ENCODE data around the gene OSBPL3.
"Not testable (repeated sequence)": the region's sequence is repeated elsewhere in the genome, so short reads cannot be mapped to it uniquely, and the experiment has no call there.

Gene OSBPL3

DNA sequence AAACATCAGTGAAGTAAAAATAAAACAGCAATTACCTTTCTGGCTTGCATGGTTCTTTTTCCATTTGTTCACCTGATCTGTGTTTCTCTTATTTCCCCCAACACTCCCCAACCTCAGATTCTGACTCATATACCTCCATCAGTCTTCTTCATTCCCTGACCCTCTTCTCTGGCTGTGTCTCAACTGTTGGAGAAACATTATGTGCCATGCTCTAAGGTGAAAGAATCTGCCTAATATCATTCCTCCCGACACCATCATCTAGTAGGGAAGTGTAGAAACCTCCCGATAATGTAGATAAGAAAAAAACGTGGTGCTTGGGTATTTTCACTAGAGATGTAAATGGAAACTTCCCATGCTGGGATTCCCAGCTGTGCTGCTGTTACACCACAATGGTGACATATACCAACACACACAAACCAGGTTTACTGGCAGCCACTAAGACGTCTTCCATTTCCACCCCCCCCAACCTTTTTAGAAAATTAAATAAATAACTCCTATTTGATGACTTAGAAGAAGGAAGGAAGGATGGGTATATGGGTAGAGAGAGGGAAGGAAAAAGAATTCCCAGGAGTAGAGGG is 63.4 kb downstream of the OSBPL3 start:
- FAIRE-seq = no peak

DNA sequence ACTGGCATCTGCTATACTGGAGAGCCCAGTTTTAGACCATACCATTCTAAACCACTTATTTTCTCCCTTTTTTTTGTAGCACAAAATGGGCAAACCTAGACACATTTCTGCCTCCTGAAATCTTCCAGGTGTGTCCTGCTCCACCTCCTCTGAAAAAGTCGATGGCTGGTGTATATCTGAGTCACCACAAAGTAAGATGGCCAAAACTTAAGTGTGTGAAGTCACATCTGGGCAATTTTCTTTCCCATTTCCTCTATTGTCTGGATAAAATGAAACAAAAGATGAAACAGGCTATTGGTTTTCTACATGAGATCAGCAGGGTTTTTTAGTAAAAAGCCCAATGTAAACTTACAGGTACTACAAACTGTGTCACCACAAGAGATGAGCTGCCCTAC is 65.5 kb downstream of the OSBPL3 start:
- no peak for FAIRE-seq

DNA sequence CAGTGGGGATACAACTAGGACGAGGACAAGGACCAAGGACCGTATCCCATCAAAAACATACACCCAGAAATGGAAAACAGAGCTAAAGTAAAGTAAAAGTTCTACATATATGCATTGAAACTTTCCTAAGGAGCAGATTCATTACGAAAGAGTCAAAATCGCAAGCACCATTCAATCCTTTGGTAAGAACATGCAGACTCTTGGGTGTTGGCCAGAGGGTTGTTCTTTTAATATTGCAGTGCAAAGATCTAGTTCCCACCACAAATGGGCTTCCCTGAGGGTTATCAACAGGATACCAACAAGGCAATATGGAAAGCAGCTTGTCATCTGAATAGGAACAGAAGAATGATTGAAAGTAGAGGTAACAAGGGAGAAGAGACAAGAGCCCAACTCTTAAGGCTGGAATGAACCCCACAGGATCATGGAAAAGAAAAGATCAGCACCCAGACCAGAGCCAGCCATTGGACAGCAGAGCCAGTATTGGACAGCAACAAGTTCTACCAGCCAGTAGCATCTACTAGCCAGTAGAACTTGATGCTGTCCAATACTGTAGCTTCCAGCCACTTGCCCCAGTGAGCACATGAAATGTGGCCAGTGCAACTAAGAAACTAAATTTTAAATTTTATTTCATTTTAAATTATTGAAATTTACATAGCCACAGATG is 66.0 kb downstream of the OSBPL3 start:
- FAIRE-seq = no peak

DNA sequence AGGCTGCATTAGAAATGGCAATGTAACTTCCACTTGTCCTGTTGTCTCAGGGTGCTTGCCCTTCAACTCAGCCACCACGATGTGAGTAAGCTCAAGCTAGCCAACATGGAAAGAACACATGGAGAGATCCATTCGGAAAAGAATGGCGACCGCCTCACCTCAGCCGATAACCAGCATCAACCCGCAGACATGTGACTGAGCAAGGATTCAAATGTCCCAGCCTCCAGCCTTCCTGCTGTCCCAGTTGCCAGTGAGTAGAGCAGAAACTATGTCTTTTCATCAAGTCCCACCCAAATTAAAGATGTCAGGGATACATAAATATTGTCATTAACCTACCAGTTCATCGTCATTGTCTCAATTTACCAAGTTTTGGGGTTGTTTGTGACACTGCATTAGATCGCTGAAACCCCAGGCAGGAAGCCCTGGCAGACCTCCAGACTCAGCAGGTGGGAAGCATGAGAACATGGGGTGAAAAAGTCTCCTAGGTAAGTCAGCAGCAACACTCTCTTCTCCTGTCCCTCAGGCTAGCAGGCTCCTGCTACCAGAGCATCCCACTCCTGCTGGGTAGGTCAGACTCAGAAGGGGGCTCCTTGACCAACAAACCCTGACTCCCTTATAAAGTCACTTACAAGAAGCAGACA is 67.0 kb downstream of the OSBPL3 start:
- no peak for FAIRE-seq

DNA sequence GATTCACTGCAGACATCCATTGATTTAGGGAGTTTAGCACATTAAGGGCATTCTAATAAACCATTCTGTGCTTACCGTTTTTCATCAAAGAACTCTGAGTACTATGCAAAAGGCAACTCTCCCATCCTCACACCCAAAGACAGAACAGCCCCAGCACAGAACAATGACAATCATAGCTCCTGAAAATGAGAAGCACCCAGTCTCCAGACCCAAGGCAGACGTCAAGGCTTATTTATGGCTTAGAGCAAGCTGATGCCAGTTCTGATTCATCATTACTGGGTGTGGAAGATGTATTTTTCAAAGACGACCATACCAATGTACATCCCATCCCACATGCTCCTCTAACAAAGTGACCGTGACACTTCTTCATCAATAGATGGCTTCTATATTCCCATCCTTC is 67.6 kb downstream of the OSBPL3 start:
- FAIRE-seq = no peak

DNA sequence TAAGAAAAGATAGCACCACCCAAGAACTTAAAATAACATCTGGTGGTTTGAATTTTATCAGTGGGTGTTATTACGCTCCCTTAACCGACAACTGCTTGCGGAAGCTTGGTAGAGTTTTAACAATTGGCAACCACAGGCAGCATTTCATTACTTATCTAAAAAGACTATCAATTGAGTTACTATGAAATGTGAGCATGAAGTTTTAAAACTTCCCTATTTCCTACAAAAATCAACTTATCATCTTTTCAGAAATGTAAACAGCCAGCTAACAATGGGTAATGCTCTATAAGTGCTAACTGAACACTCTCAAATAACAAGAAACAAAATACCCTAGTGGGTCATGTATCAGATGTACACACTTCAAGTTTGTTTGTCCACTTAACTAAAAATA is 68.8 kb downstream of the OSBPL3 start:
- FAIRE-seq = no peak

DNA sequence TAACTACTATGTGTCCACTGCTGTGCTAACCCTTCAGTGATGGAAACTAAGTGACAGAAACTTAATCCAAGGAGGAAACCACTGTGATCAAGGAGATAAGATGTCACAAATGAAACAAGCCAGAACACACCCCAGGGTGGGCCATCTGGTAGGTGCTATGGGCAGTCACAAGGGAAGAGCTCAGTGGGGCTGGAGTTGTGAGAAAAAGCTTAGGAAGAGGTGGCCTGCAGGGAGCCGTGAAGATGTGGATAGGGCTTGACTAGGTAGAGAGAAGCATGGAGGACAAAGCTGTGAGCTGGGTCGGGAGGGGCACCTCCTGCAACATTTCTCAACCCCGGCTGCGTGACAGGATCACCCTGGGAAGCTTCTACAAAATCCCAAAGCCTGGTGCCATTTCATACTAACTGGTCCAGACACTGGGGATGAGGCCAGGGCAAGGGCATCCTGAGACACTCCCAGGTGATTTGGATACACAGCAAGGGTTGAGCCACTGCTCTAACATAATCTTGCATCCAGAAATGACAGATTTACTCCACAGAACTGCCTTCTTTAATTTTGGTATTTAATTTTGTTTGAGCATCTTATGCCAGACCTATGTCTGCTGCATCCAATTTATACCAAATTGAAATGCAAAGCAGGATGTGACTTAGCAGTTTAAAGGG is 69.3 kb downstream of the OSBPL3 start:
- no peak for FAIRE-seq

DNA sequence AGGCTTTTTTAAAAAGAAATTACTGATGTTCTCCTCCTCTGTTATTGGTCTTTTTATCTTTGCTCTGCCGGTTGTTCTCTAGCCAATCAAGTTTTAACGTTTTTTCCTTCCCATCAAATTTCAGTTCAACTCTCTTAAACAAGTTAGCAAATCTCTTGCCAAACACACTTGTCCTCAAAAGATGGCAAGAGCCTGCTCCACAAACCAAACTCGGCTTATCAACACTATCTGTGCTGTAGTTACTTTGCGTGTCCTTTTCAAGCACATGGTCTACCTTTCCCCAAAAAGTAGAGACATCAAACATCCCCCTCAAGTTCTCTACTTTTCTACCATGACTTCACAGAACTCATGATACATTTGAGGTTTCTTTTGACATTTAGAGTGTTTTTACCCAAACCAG is 71.3 kb downstream of the OSBPL3 start:
- no peak for FAIRE-seq

DNA sequence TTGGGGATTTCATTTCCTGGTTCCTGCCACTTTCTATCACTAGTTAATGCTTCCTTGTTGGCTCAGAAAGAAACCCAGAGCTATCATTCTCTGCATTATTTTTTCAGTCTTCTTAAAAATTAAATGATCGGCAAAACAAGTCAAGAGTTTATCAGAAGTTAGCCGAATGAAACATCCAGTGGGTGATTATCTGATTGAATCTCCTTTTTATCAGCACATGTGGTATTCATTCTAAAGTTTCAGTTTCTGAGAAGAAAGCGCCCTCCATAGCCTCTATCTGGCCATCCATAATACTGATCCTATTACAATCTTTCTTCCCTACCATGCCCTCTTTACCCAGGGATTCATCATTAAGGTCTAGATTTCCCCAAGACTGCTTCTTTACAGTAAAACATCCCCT is 71.8 kb downstream of the OSBPL3 start:
- FAIRE-seq = no peak

DNA sequence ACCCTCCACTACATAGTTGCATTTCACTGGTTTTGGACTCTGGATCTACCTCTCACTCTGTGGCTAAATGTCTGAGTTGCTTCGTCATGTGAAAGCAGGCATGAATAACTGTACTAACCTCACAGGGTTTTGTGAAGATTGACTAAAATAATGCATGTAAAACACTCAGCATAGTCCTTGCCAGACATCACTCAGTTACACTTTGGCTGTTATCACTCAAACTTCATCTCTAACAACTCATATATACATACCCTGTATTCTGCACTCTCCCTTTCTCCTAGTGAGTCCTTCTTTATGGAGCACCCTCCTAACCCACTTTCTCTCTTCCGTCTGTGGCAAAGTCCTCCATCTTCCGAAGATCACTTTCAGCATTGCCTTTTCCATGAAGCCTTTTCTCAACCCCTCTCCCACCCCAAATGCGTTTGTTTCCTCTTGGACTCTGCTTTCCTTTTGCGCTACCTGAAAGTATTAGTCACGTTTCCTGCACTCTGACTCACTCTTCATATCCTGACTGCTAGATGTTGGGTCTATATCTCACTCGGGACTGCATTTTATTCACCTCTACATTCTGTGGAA is 72.6 kb downstream of the OSBPL3 start:
- FAIRE-seq = no peak

DNA sequence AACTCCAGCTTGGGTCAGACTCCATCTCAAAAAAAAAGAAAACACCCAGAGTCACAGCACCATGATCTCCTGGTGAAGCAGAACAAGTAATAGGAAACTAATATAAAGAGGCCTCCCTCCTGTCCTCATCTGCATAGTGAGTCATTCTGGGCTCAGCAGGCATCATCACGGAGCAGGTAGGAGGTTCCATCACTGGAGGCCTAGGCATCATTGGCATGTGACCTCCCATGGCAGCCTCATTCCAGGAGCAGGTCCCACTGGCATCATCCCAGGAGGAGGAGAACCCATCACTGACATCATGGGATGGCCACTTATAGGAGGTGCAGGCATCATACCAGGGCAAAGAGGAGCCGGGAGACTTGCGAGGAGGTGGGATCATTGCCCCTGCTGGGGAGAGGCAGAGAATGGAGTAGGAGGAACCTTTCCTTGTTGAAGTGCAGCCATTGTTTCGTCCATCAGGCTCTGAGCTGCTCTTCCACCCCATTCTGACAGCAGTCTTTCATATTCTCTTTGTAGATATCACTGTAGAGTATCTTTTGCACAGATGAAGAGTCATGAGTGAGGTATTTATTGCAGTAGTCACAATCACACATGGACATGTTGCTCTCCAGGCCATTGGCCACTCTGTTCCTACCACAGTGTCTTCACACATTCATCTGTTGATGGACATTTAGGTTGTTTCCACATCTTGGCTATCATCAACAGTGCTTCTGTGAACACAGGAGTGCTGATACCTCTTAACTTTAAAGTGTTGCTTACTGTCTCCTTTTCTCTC is 73.8 kb downstream of the OSBPL3 start:
- no peak for FAIRE-seq

DNA sequence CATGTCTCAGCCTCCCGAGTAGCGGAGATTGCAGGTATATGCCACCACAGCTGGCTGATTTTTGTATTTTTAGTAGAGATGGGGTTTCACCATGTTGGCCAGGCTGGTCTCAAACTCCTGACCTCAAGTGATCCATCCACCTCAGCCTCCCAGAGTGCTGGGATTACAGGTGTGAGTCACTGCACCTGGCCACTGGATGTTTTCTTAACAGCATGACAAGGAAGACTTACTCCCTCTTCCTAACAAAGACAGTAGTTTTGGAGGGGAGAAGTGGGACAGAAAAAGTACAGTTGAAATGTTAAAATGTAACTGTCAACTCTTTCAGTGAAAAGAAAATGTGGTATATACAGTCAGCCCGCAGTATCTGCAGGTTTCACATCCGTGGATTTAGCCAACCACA is 76.0 kb downstream of the OSBPL3 start:
- FAIRE-seq = not testable (repeated sequence)

DNA sequence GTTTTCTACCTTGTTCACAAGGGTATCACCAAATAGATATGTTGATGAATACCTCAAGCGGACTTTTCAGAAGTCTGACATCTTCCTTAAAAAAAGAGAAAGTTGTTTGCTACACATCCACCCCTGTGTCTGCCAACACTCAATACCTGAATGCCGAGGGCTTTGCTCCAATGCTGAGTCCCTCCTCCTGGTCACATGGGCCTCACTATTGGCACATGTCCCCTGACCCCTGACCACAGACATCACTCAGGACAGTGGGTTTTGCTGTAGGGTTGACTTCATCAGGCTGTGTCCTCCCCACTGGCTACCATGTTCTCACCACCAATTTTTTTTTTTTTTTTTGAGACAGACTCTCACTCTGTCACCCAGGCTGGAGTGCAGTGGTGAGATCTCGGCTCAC is 76.4 kb downstream of the OSBPL3 start:
- no peak for FAIRE-seq

DNA sequence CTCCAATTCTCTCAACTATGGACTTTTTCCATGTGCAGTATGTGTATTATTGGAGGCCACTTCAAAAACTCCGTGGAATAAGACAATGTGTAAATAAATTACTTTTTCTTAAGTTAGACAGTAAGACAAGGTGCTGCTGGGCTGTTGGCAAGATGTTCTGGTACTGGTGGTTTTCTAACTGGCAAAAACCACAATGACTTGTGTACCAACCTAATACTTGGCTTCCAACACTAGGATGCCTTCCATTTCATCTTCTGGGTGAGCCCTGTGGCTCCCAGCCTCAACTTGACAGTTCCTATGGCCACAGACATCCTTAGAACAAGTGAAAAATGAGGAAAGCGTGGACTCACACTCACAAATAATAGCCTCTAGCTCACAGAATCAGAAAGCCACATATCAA is 77.0 kb downstream of the OSBPL3 start:
- no peak for FAIRE-seq

DNA sequence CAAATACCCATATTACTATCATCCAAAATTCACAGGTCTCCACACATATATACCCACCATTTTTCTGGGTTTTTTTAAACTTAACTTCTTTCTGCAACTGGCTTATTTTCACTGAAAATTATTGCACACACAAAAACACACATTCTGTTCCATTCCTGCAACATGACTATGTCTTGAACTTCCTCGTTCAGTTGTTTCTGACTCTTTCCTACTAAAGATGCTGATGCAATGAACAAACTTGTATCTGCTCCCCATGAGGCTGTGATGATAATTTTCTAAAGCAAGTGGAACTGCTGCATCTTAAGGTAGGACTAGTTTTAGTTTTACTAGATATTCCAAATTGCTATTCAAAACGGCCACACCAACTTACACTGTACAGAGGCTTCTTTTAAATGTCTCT is 77.7 kb downstream of the OSBPL3 start:
- FAIRE-seq = no peak

DNA sequence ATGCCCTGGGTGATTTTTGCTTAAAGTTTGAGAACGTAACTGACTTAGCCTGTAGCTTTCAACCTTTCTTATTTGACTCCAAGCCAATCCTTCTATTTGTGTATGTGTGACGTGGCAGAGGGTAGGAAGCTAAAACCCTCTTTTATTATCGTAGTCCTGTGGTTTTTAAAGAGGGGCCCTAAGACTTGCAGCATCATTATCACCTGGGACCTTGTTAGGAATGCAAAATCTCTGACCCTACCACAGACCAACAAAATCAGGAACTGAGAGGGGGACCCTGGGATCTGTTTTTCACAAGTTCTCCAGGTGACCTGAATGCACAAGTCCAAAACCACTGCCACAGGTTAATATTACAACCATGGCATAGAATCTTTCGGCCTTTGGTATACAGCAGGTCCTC is 80.1 kb downstream of the OSBPL3 start:
- FAIRE-seq = no peak

DNA sequence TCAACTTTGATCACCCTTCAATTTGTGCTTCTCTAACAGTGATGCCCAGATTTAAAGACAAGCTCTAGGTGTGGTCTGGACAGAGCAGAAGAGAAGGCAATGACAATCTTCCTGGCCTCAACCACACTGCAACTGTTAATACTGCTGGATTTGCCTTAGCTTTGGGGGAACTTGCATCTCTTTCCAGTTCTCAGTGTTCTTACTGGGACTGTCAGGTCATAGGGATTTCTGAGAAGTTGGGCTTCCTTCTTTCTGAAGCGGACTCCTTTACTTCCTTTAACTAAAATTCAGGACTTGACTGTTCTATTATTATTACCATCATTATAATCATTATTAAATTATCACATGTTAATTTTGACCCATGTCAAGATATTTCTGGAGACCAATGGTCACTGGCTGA is 80.8 kb downstream of the OSBPL3 start:
- no peak for FAIRE-seq

DNA sequence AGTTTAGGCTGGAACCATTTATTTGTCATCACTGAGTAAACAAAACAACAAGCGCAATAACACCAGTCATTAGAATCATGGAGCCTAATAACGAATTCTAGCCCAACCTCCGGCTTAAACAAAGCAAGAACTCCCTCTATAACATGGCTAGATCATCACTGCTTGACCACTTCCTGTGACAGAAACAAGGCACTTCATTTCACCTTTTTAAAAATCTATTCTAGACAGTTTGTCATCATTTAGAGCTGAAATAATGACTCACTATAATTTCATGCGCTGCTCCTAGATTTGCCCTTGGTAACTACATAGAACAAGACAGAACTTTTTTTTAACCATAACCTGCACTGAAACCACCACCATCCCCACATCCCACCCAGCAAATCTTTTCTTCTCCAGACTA is 81.3 kb downstream of the OSBPL3 start:
- no peak for FAIRE-seq

DNA sequence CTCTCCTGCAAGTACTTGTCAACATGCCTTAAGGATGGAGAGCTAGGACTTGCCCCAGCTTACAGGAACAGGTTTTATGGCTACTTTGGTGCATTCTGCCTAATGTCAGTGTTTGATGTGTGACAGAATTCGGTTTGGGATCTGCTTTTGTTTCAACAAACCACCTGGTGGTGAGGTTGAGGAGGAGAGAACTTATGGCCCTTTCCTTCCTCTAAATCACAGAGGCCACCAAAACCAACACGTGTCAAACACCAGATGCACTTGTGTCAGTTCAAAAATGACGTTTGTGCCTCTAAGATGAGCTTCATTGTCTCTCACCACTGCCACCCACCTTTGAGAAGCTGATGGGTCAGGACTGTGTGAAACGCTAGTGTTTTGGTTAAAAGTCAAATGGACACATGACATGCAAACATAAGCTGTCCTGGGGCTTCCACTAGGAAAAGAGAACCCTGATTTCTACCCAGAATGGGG is 83.9 kb downstream of the OSBPL3 start:
- FAIRE-seq = no peak

DNA sequence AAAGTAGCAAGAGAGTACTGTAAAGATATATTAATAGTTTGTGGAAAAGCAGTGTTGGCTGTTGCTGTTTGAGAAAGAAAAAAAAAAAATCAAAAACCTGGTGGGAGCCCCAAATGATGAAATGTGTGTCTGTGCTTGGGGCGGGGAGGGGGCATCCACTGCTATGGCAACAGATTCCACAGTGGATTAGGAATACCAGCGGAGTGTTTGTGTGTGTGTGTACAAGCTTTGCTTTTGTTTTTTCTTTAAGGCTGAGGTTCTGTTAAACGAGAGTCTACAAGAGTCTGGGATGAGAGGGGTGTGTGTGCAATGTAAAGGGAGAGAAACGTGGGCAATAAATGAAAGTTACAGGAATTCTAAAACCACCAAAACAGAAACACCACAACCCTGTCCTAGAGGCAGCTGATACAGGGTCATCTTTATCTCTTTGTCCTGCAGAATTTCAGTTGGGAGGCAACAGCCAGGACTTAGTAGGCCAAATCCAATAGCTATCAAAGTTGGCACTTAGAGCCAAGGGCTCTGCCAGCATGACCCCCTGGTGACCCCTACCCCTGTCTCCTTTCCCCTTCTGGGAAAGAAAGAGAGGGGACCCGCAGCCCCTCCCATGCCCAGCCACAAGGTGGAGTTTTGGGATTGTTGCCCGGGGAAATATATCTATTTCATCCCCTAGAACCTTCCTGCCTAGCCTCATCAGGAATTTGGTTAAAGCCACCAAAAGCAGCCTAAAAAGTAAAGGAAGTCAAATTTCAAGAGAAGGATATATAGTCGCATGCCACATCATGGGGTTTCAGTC is 85.4 kb downstream of the OSBPL3 start:
- no peak for FAIRE-seq

DNA sequence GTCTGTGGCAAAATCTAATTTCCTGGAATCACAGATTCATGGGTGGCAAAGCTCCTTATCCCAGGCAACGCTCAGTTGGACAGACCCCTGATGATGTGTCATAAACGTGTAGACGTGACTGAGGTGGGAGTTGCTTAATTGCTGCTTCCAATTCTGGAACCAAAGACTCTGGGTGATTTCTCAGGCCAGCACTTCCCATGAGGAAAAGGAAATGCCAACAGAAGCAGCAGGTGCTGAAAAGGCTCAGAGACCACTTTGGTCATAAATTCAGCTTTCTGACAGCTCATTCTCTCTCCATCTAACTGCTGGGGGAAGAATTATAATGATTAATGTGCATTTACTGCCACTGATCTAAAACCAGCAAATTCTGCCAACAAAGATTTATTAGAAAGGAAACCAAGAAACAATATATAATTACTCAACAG is 88.7 kb downstream of the OSBPL3 start:
- no peak for FAIRE-seq

DNA sequence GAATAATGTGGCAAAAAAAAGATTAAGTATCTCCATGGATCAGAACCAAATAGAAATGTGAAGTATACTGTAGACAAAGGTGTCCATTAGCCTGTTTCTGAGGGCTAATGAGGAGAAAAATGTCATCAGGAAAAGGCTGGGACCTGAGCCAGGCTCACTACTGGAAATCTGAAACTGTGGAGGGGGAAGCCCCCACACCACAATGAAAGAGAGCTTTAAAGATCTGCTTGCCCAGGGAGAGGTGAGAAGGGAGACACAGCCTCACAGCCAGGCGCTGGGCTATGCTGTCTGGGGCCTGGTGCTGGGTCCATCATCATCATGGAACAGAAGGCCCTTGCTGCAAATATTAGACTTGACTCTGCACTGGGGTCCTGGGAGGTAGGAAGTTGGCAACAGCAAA is 90.4 kb downstream of the OSBPL3 start:
- FAIRE-seq = no peak
